MM.1S (cell line): ENCODE data around the gene TUBAL3.

ENCODE experiments used
- CTCF ChIP-seq: fragments of 300-600 bp; sonication (generic); IDR thresholded peaks from 2 replicates; pipeline ENCODE4 v1.5.1; 2016; ENCODE audit warnings: antibody characterized with exemption, low read length, mixed read lengths
- EZH2 ChIP-seq: fragments of 300-600 bp; sonication (generic); optimal IDR thresholded peaks from 2 replicates; pipeline ENCODE3; 2017; ENCODE audit warnings: low read depth, mild to moderate bottlenecking, antibody characterized with exemption, low read length, mixed read lengths

- no peak for TF ChIP-seq CTCF
- no peak for TF ChIP-seq EZH2
Observed at GRCh38 chr10:5419466-5420094, 15.0 kb upstream of the TUBAL3 start.
